H9 (cell line): ENCODE data around the gene HSPG2. TPM values are rescaled to one million over a fixed set of nuclear protein-coding genes. Genes with fewer than 3 reads are reported as not detected.

ENCODE experiments used
- DNase-seq: peaks from one replicate; pipeline ENCODE4 v3.0.0-alpha.2; 2017
- H2AFZ ChIP-seq: one replicate; pipeline ENCODE4 v1.6.1; 2013; ENCODE audit warnings: mild to moderate bottlenecking, low read length, control low read depth, moderate library complexity
- H2AK5ac ChIP-seq: 2 replicates; pipeline ENCODE4 v1.6.1; 2013; ENCODE audit warnings: low read length, control low read depth, mixed read lengths; ENCODE audit not compliant: insufficient read length
- H2BK120ac ChIP-seq: one replicate; pipeline ENCODE4 v1.6.1; 2013; ENCODE audit warnings: low read depth, mild to moderate bottlenecking, low read length, control low read depth, inconsistent platforms; ENCODE audit not compliant: poor library complexity, severe bottlenecking
- H2BK12ac ChIP-seq: 2 replicates; pipeline ENCODE4 v1.6.1; 2013; ENCODE audit warnings: low read length, control low read depth, mixed read lengths, low read depth; ENCODE audit not compliant: insufficient read length
- H2BK15ac ChIP-seq: 2 replicates; pipeline ENCODE4 v1.6.1; 2013; ENCODE audit warnings: low read depth, low read length, control low read depth
- H2BK20ac ChIP-seq: one replicate; pipeline ENCODE4 v1.6.1; 2013; ENCODE audit warnings: low read depth, mild to moderate bottlenecking, low read length, control low read depth, inconsistent platforms; ENCODE audit not compliant: poor library complexity, severe bottlenecking
- H2BK5ac ChIP-seq: 2 replicates; pipeline ENCODE4 v1.6.1; 2013; ENCODE audit warnings: low read length, control low read depth, mixed read lengths; ENCODE audit not compliant: insufficient read length
- H3K14ac ChIP-seq: 2 replicates; pipeline ENCODE4 v1.6.1; 2013; ENCODE audit warnings: low read length, control low read depth; ENCODE audit not compliant: insufficient read depth
- H3K18ac ChIP-seq: 2 replicates; pipeline ENCODE4 v1.6.1; 2013; ENCODE audit warnings: low read depth, mild to moderate bottlenecking, mixed read lengths, low read length, control low read depth; ENCODE audit not compliant: insufficient read length
- H3K23ac ChIP-seq: 2 replicates; pipeline ENCODE4 v1.6.1; 2013; ENCODE audit warnings: low read length, control low read depth, mixed read lengths, low read depth; ENCODE audit not compliant: insufficient read length
- H3K23me2 ChIP-seq: 2 replicates; pipeline ENCODE4 v1.6.1; 2013; ENCODE audit warnings: low read depth, mild to moderate bottlenecking, mixed read lengths, low read length, control low read depth; ENCODE audit not compliant: insufficient read length, poor library complexity, severe bottlenecking
- H3K27ac ChIP-seq: 2 replicates; pipeline ENCODE4 v1.5.1; 2013; ENCODE audit warnings: low read length, control low read depth, mixed read lengths, low read depth; ENCODE audit not compliant: insufficient read length
- H3K27me3 ChIP-seq: 2 replicates; pipeline ENCODE4 v1.6.1; 2013; ENCODE audit warnings: low read length, control low read depth, inconsistent platforms; ENCODE audit not compliant: insufficient read depth
- H3K4ac ChIP-seq: 2 replicates; pipeline ENCODE4 v1.6.1; 2013; ENCODE audit warnings: low read depth, mild to moderate bottlenecking, control low read depth, inconsistent platforms, low read length, moderate library complexity
- H3K4me1 ChIP-seq: 2 replicates; pipeline ENCODE4 v1.6.1; 2013; ENCODE audit warnings: low read length, control low read depth, inconsistent platforms; ENCODE audit not compliant: insufficient read depth
- H3K4me2 ChIP-seq: 2 replicates; pipeline ENCODE4 v1.6.1; 2013; ENCODE audit warnings: low read length, control low read depth, mixed read lengths; ENCODE audit not compliant: insufficient read length, insufficient read depth
- H3K56ac ChIP-seq: 2 replicates; pipeline ENCODE4 v1.6.1; 2013; ENCODE audit warnings: low read depth, mild to moderate bottlenecking, mixed read lengths, low read length, control low read depth; ENCODE audit not compliant: insufficient read length
- H3K79me1 ChIP-seq: 2 replicates; pipeline ENCODE4 v1.6.1; 2013; ENCODE audit warnings: low read depth, mild to moderate bottlenecking, moderate library complexity, low read length, control low read depth, inconsistent platforms; ENCODE audit not compliant: insufficient read depth, poor library complexity, severe bottlenecking
- H3K79me2 ChIP-seq: 2 replicates; pipeline ENCODE4 v1.6.1; 2013; ENCODE audit warnings: low read length, control low read depth, inconsistent platforms; ENCODE audit not compliant: insufficient read depth
- H3K9ac ChIP-seq: 2 replicates; pipeline ENCODE4 v1.6.1; 2013; ENCODE audit warnings: low read length, control low read depth, mixed read lengths; ENCODE audit not compliant: insufficient read length; ENCODE audit errors: extremely low read depth
- H3K9me3 ChIP-seq: one replicate; pipeline ENCODE4 v1.6.1; 2013; ENCODE audit warnings: low read depth, low read length, inconsistent platforms; ENCODE audit not compliant: control insufficient read depth
- H3T11ph ChIP-seq: one replicate; pipeline ENCODE4 v1.6.1; 2013; ENCODE audit warnings: mild to moderate bottlenecking, low read length, control low read depth, inconsistent platforms
- H4K20me1 ChIP-seq: one replicate; pipeline ENCODE4 v1.6.1; 2013; ENCODE audit not compliant: control insufficient read depth, insufficient read length, insufficient read depth
- H4K5ac ChIP-seq: 2 replicates; pipeline ENCODE4 v1.6.1; 2013; ENCODE audit warnings: low read depth, mild to moderate bottlenecking, mixed read lengths, low read length, control low read depth; ENCODE audit not compliant: insufficient read length
- H4K8ac ChIP-seq: replicated peaks from 2 replicates; pipeline ENCODE4 v1.6.1; 2013; ENCODE audit warnings: low read length, control low read depth, mixed read lengths, low read depth; ENCODE audit not compliant: insufficient read length
- H4K91ac ChIP-seq: 2 replicates; pipeline ENCODE4 v1.6.1; 2013; ENCODE audit warnings: low read depth, mild to moderate bottlenecking, moderate library complexity, mixed read lengths, low read length, control low read depth; ENCODE audit not compliant: insufficient read length
- H3K27ac Mint-ChIP-seq, 3 experiments: 2 replicates in 2 of 3; 3 replicates in 1 of 3; pipeline ENCODE4 v1.8.0; 2020 to 2021; ENCODE audit warnings: mixed read lengths in 3 of 3, mild to moderate bottlenecking in 1 of 3, moderate library complexity in 1 of 3
- H3K27me3 Mint-ChIP-seq: 2 replicates; pipeline ENCODE4 v1.8.0; 2021; ENCODE audit warnings: low read depth, mild to moderate bottlenecking, moderate library complexity, mixed read lengths
- H3K36me3 Mint-ChIP-seq, 3 experiments: 2 replicates in 2 of 3; 3 replicates in 1 of 3; pipeline ENCODE4 v1.8.0; 2020 to 2021; ENCODE audit warnings: low read depth in 3 of 3, mixed read lengths in 3 of 3; ENCODE audit not compliant: insufficient read depth in 1 of 3
- H3K4me1 Mint-ChIP-seq, 2 experiments: 2 replicates each; pipeline ENCODE4 v1.8.0; 2020; ENCODE audit warnings: mixed read lengths in 2 of 2
- H3K4me3 Mint-ChIP-seq, 2 experiments: 2 replicates in 1 of 2; 3 replicates in 1 of 2; pipeline ENCODE4 v1.8.0; 2020 to 2021; ENCODE audit warnings: mild to moderate bottlenecking in 2 of 2, mixed read lengths in 2 of 2, moderate library complexity in 1 of 2
- H3K9me3 Mint-ChIP-seq, 2 experiments: 2 replicates in 1 of 2; 3 replicates in 1 of 2; pipeline ENCODE4 v1.8.0; 2020; ENCODE audit warnings: mild to moderate bottlenecking in 2 of 2, mixed read lengths in 2 of 2, moderate library complexity in 1 of 2
- CTCF ChIP-seq: fragments of 200-600 bp; sonication (generic); conservative IDR thresholded peaks from 3 replicates; pipeline ENCODE4 v1.8.0; 2021; ENCODE audit warnings: antibody characterized with exemption, mild to moderate bottlenecking
- WGBS: extraction: QIAGEN DNeasy Blood & Tissue Kit; methylation state at CpG from one replicate; pipeline ENCODE4 v1.1.7; 2013; ENCODE audit warnings: missing lambda C conversion rate, low lambda C conversion rate, mixed read lengths; ENCODE audit not compliant: insufficient read length; ENCODE audit errors: extremely low coverage; 5-methylcytosine and 5-hydroxymethylcytosine counted together
- total RNA-seq: library from RNA; stranded (reverse); gene quantifications from 2 replicates; pipeline ENCODE4 v1.2.1, GENCODE V29; 2021

HSPG2 gene
- total RNA-seq, 1 experiment from 2014 or later, result 90.0 TPM

DNA sequence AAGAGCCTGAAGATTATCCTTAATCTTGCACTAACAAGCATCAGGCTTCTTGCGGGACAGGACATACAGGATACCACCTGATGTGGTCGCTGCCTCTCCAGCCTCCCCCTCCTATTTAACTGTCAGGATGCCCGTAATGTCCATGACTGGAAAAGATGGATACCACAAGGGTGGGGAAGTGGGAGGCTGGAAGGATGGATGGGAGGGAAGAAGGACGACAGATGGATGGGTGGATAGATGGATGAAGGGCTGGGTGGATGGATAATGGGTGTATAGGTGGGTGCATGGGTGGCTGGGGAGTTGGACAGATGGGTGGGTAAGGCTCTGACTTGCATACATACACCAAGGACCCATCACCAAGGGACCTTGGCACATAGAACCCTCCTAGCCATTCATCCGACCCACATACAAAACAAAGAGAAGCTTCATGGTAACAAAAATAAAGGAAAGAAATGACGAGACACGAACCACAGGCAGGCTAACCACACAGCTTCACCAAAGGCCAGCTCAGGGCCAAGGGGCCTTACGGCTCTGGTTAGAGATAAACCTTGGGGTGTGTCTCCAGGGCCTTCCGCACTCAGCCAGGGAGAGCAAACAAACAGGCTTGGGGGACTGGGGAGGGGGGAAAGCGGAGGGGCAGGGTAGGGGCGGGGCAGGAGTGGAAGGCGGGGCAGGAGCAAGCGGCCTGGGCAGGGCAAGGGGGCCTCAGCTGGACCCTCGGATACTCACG, 50.5 kb downstream of the HSPG2 start:
- Mint-ChIP-seq H3K27me3 (no peaks in the 10 kb centered on the region), H3K9me3 (no peaks in the 10 kb centered on the region), H3K4me3 (no peak overlapping the region), H3K27ac (0 out of 7 replicates have a peak overlapping the region, but pooled peaks of 1 of the 3 experiments have one; percentile 11), H3K36me3 (peaks cover 21 to 63% (median 63%) of the 10 kb centered on the region in 3 experiments), H3K4me1 (no peaks in the 10 kb centered on the region)
- no peaks in the 10 kb centered on the region for H3K79me1 ChIP-seq
- no peak overlapping the region for H3K27ac ChIP-seq
- no peak overlapping the region for H3K14ac ChIP-seq
- H2BK15ac ChIP-seq, result no peak overlapping the region
- no peak overlapping the region for H3K18ac ChIP-seq
- H2BK120ac ChIP-seq, result no peak overlapping the region
- H4K20me1 ChIP-seq, result no peaks in the 10 kb centered on the region
- no peak overlapping the region for H2BK5ac ChIP-seq
- no peak overlapping the region for H3K4me2 ChIP-seq
- H3K23me2 ChIP-seq, result no peaks in the 10 kb centered on the region
- H3K9ac ChIP-seq, result no peak overlapping the region
- no peak overlapping the region for H4K91ac ChIP-seq
- H2BK12ac ChIP-seq, result no peak overlapping the region
- H3K4me1 ChIP-seq, result no peaks in the 10 kb centered on the region
- no peak overlapping the region for H3T11ph ChIP-seq
- H3K4ac ChIP-seq, result no peak overlapping the region
- no peak overlapping the region for H3K56ac ChIP-seq
- TF ChIP-seq CTCF, result no peak
- DNase-seq, result no peak
- no peaks in the 10 kb centered on the region for H3K9me3 ChIP-seq
- no peak overlapping the region for H3K23ac ChIP-seq
- no peak overlapping the region for H4K5ac ChIP-seq
- H2BK20ac ChIP-seq, result no peak overlapping the region
- no peaks in the 10 kb centered on the region for H3K27me3 ChIP-seq
- no peaks in the 10 kb centered on the region for H3K79me2 ChIP-seq
- no peak overlapping the region for H4K8ac ChIP-seq
- WGBS, result no CpG with 5 or more reads among the region's 15 CpGs
- H2AFZ ChIP-seq, result no peak overlapping the region
- no peak overlapping the region for H2AK5ac ChIP-seq
